GM21786 (cell line): ENCODE data around the gene TRAF2.

ENCODE experiments used
- ATAC-seq: cut with Tn5 transposase; IDR thresholded peaks from one replicate; pipeline ENCODE4 v1.9.1; 2021; ENCODE audit not compliant: unreplicated experiment

The TRAF2 gene

GRCh38 chr9:136935651-136936050, 49.3 kb downstream of the TRAF2 start:
- no peak for ATAC-seq

- no peak for ATAC-seq
Measured at GRCh38 chr9:136936645-136937170, 50.4 kb downstream of the TRAF2 start.

DNA sequence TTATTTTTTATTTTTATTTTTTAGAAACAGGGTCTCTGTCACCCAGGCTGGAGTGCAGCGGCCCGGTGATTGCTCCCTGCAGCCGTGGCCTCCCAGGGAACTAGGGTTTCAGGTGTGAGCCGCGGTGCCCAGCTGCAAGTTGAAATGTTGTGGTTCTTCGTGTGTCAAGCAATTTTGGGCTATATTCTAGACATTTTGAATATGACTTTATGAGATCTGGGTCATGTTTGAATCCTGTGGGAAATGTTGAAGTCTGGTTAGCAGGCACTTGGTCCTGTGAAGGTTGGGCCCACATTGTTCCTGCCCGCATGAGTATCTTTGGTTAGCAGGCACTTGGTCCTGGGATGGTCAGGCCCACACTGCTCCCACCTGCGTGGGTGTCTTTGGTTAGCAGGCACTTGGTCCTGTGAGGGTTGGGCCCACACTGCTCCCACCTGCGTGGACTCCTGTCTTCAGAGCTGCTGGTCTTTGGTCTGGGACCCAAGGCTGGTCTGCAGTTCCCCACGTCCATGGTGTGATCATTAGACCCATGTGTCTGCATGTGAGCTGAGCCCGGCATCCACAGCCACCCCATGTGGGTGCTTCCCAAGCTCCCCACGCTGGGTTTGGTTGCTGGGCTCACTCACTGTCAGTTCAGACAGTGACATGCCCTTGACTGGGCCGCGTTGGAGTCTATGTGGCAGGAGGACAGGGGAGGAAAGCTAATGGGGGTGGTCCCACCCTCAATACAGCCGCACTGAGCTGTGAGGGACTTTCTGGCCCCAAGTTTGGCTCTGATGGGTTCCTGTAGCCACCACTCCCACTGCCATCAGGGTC, 51.1 kb downstream of the TRAF2 start:
- no peak for ATAC-seq

GRCh38 chr9:136939431-136939995, 53.2 kb downstream of the TRAF2 start:
- no peak for ATAC-seq

DNA sequence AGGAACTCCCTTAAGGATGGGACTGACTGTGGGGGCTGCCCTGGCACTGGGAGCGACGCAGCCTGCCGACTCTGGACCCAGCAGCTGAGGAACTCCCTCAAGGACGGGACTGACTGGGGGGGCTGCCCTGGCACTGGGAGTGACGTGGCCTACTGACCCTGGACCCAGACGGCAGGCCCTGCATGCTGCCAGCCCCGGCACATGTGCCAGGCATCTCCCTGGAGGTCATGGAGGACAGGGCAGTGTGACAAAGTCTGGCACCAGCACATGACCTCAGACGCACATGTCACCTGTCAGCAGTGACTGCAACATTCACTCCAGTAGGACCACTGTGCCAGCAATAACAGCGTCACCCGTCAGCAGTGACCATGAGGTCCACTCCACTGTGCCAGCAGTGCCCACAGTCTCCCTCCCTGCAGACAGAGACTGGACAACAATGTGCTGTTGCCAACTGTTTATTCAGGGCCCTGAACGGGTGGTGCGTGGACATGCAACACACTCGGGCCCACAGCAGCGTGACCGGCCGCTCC, 53.7 kb downstream of the TRAF2 start:
- no peak for ATAC-seq

GRCh38 chr9:136940526-136941230, 54.4 kb downstream of the TRAF2 start:
- ATAC-seq, result no peak

DNA sequence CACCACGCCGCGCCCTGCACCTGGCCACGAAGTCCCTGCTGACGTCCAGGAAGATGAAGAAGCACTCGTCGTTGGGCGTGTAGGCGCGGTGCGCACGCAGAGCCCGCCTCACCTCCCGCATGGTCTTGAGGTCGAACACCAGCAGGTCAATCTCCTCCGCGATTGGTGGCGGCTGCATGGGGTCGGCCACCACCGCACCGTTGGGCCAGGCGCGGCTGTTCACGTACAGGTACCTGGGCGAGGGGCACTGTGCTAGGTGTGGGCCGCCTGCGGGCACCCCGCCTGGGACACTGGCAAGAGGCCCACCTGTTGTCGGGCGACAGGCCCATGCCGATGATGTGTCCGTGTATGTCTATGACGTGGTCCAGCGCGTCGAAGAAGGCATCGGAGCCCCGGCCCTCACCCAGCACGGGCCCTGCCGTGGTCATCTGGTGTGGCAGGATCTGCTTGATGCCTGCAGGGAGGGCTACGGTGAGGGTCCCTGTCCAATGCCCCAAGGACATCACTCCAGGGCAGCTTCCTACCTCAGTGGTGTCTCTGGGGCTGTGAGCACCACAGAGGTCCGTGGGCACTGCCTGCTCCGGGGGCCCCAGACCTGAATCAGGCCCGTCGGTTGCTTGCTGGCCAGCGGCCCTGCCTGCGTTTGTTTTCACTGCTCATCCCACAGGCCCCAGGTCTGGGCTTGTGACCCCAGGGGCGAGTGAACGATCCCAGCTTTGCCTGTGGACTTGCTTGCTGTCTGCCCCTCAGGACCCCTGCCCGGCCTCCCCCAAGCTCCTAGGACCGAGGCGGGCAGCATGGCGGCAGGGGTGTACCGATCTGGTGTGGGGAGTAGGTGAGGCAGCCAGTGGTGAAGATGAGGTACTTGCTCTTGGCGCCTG, 55.2 kb downstream of the TRAF2 start:
- no peak for ATAC-seq

DNA sequence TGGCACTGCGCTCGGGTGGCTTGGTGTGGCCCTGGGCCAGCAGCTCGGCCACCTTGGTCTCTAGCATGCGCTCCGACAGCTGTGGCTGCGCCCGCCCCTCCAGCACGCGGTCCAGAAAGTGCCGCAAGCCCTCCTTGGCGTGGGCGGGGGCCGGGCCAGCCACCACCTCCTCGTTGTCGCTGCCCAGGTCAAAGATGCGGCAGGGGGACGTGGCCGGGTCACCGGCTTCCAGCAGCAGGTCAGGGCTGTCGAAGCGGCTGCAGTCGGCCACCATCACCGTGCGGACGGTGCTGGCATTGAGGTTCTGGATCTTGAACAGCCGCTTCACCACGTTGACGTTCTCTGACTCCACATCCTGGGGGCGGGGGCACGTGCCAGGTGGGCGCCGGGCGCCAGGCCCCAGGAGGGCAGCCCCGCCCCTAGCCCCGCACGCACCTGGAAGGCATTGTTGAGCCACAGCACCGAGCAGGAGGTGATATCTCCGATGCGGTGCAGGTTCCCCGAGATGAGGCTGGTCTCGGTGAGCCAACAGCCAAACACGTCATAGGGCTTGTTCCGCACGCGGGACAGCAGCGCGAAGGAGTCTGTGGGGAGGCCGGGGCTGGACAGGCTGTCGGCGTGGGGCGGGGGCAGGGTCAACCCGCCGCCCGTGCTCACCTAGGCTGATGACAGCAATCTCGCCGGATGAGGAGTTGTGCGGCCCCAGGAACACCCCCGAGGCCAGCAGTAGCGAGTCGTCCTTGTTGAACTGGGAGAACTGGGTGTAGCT, 56.0 kb downstream of the TRAF2 start:
- ATAC-seq, result no peak

DNA sequence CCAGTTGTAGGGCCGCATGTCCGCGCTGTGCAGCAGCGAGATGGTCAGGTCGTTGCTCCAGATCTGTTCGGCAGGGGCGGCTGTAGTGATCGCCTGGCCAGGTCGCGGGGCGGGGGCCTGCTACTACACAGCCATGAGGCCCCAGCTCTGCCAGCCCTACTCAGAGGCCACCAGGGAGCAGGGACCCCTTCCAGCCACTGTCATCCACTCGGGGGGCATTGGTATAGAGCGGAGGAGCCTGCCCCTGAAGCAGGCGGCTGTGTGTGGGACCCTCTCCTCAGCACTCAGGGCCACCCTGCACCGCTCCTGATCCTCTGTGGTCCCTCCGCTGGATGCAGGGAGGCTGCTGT, 56.5 kb downstream of the TRAF2 start:
- no peak for ATAC-seq

DNA sequence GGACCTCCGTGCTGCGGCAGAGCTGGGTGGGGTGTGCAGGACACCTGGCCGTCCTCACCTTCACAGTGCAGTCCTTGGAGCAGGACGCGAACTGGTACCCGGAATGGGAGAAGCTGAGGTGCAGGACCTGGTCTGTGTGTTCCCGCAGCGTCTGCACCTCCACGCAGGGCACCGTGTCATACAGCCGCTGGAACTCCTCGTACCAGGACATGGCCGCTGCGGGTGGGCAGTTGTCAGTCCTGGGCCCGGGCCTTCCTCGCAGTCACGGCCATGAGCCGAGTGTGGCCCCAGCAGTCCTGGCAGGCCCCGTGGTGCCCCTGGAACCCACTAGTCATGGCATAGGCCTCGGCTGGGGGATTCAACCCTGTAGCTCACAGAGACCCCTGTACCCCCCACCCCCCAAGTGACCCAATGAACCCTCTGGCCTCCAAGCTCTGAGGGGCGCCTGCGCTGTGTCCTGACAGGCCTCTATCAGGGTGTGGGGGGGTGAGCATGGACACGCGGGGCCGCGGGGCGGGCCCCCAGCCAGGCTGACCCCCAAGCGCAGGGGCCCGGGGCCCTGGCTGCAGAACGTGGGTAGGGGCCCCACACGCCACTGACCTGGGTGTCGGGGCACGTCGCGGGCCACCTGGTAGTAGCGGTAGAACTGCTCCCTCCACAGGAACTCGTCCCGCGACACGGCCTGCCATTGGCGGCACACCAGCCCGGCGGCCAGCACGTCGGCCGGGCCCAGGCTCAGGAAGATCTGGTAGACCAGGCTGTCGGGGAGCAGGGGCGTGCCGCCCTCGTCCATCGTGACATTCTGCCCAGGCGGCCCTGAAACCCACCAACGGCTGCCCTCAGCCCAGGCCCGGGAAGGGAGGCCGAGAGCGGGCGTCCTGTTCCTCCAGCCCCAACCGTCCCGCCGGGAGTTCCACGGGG, 57.2 kb downstream of the TRAF2 start:
- no peak for ATAC-seq

GRCh38 chr9:136944212-136944518, 57.8 kb downstream of the TRAF2 start:
- ATAC-seq, result peak; percentile 25

GRCh38 chr9:136944519-136945332, 58.4 kb downstream of the TRAF2 start, which contains the start of the genes C8G and FBXW5:
Gene C8G (plus strand): TSS chr9:136945243. CDS start chr9:136945321, 78 bp downstream.
Gene FBXW5 (minus strand): TSS chr9:136944738. CDS start chr9:136944083, 655 bp downstream.
- peak; percentile 81 for ATAC-seq

GRCh38 chr9:136945333-136946227, 59.3 kb downstream of the TRAF2 start:
- ATAC-seq, result no peak

- no peak for ATAC-seq
Measured at GRCh38 chr9:136946228-136947027, 60.1 kb downstream of the TRAF2 start.

- ATAC-seq, result no peak
Measured at GRCh38 chr9:136947028-136947891, 60.9 kb downstream of the TRAF2 start.
